IPS-11a (cell line): Measurements from ENCODE around the gene DUSP15.
"Not testable (repeated sequence)": the region's sequence is repeated elsewhere in the genome, so short reads cannot be mapped to it uniquely, and the experiment has no call there.

Source experiments
- H3K4me3 ChIP-seq: one replicate; pipeline ENCODE4 v1.5.1; 2013; ENCODE audit warnings: low read depth, low read length, control low read depth

DUSP15 gene

DNA sequence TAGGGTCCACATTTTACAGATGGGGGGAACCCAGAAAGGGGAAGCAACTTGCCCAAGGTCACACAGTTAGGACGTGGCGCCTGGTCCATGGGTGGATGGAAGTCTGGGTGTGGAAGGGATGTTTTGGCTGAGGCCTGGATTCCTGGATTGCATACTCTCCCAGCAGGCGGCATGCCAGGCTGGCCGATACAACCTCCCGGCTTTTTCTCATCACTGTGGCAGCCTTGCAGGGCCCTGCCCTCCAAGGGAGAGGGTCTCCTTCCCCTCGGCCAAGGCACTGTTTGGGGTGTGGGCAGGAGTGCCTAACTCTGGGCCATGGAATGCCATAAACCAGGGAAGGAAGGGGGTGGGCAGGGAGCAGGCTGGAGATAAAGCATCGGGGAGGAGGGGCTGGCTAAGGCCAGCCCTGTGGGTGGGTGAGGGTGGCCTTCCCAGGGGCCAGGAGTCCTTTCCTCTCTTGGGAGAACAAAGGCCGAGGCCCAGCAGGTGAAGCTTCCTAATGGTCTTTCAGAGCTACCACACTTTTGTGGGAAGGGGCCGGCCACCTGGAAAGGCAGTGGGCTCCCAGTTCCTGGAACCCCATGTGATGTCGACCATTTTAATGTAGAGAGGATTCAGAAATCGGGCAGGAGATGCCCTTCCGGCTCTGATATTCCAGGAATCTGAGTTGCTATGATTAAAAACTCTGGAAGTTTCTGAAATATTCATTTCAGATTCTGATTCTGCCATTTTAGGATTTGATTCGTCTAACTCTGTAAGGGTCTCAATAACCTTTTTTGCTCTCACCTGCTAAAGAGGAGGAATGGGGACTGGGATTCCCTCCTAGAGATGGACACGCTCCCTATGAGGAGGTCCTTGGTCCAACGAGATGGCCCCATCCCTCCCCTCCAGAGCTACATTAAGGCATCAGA is 29.2 kb downstream of the DUSP15 start:
- no peak overlapping the region for H3K4me3 ChIP-seq

DNA sequence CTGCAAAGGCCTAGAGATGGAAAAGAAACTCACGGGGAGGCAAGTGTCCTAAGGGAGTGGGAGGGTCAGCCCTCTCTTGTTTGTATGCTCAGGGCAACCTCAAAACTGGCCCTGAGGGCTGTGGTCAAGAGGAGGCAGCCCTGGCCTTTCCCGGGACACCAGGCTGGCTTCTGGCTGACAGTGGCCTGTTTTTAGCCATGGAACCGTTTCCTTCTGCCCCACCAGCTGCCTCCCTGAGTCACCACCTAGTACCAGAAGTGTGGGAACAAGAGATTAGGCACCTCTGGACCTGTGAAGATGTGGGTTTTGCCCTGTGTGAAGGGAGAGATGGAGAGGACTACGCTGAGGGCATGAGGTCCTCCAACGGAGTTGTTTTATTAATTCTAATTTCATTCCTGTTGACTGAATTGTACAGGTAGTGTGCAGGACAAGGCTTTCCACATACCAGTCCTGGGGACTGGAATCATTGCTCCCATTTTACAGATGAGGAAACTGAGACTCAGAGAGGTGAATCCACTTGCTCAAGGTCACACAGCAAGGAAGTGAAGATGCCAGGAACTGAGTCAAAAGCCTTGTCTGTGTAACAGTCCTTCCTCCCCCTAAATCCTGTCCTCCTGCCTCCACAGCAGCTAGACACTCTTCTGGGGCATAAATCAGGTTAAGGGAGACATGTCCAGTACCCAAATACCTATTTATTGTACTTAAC is 30.4 kb downstream of the DUSP15 start:
- no peak overlapping the region for H3K4me3 ChIP-seq

DNA sequence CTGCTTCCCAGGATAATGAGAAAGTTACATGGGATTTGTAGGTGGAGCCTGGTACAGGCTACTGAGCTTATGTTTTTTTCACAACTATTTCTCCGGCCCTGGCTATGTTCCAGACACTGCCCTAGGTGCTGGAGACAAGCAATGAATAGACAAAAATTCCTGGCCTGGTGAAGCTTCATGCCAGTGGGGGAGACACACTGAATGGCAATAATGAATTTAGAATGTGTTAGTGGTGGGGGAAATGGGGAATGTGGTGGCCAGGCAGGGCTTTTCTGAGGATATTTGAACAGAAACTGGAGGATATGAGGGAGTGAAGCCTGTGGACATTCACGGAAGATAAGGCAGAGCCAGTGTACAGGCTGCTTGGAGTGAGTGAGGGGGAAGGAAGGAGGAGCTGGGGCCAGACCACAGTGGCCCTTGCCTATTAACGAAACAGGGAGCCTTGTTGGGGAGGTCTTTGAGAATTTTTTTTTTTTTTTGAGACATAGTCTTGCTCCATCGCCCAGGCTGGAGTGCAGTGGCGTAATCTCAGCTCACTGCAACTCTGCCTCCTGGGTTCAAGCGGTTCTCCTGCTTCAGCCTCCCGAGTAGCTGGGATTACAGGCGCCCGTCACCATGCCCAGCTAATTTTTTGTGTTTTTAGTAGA is 31.6 kb downstream of the DUSP15 start:
- H3K4me3 ChIP-seq = no peak overlapping the region

DNA sequence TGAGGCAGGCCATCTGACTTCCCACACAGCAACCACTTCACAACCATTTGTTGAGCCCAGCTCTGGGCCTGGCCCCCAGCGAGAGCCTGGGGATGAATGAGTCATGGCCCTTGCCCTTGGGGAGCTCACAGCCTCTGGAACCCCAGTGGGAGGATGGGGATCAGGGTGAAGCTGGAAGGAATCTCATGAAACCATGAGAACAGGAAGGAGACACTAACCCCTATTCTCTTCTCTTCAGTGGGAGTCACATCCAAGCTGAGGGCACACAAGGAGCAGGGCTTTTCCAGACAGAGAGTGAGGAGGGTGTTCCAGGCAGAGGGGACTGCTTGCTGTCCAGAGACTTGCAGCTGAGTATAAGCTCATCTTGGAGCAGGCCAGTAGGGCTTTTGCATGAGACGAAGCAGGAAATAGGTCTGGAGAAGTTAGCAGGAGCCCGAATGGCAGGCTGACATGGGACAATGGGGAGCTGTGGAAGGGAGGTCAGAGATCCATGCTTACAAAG is 32.4 kb downstream of the DUSP15 start:
- H3K4me3 ChIP-seq = no peak overlapping the region

DNA sequence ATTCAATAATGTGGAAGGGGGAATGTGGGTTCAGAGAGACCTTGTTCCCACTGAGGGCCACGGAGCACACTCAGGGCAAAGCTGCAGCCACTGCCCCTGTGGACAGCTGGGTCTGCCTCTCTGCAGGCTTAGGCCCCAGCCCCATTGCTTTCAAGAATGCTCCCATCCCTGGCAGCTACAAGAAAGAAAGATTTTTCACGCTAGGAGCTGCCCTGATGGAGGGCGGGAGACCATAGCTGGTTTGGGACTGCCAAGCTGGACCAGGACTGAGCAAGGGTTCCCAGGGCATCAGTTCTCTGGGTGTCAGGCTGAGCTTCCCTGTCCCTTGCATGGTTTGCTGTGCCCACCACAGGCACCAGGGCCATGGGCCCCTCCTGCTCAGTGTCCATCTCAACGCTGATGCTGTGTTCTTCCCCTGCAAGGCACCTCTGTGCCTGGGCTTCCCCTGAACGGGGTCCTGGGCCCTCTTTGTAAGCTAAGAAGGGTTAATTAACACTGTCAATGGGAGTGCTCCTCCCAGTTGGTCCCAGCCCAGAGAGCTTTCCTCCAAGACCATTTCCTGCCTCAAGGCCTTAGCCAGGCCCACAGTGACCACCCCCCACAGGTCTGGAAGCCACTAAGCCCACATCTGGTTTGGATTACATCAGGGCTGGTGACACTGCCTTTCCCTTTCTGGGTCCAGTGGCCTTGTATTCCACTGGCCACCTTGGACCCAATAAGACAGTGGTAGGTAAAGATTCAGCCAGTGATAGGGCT is 33.3 kb downstream of the DUSP15 start:
- H3K4me3 ChIP-seq = no peak overlapping the region

- H3K4me3 ChIP-seq = no peak overlapping the region
These were observed 34.1 kb downstream of the DUSP15 start for GRCh38 chr20:31835977-31836852.

GRCh38 chr20:31835554-31835953 is 34.8 kb downstream of the DUSP15 start:
- no peak overlapping the region for H3K4me3 ChIP-seq

DNA sequence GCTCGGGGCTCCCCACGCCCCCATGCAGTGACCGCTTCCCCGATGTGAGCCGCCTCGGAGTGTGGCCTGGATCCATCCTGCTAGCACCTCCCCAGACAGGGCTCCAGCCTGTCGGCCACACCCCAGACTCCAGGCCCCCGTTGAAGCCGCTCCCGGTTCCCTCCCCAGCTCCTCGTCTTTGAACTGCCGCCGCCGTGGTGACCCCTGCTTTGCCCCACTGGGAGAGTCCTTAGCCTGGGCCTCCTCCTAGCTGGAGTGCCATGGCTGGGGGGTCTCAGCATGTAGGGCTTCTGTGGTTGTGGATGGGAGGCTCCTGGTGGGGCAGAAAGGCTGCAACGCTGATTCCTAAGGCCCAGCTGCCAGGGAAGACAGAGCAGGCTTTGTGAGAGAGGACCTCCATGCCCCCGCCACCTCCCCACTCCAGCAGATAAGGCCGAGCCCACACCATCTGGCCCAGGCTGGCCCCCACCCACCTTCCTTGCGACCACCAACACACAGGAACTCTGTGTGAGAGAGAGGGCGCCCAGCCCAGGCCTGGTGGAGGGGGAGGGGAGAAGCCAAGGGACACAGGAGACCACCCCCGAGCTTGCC is 36.3 kb downstream of the DUSP15 start:
- H3K4me3 ChIP-seq = no peak overlapping the region

- H3K4me3 ChIP-seq = no peak overlapping the region
These were observed 37.0 kb downstream of the DUSP15 start for GRCh38 chr20:31833130-31833930.

DNA sequence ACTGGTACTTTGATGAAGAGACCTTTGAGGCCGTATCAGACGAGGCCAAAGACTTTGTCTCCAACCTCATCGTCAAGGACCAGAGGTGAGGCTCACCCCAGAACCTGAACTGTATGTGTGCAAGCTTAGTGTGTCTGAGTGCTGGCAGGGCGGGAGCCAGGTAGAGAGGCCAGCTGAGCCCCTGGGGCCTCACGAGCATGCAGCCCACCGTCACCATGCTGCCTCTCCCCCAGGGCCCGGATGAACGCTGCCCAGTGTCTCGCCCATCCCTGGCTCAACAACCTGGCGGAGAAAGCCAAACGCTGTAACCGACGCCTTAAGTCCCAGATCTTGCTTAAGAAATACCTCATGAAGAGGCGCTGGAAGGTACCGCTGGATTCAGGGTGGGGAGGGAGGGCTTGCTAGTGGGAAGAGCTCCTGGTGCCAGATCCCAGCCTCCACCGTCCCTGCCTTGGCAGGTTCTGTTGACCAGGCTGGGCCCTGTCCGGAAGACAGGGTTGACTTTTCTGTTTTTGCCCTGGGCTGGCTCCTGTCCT is 38.5 kb downstream of the DUSP15 start:
- no peak overlapping the region for H3K4me3 ChIP-seq

GRCh38 chr20:31831211-31831610 is 39.1 kb downstream of the DUSP15 start:
- H3K4me3 ChIP-seq = no peak overlapping the region

DNA sequence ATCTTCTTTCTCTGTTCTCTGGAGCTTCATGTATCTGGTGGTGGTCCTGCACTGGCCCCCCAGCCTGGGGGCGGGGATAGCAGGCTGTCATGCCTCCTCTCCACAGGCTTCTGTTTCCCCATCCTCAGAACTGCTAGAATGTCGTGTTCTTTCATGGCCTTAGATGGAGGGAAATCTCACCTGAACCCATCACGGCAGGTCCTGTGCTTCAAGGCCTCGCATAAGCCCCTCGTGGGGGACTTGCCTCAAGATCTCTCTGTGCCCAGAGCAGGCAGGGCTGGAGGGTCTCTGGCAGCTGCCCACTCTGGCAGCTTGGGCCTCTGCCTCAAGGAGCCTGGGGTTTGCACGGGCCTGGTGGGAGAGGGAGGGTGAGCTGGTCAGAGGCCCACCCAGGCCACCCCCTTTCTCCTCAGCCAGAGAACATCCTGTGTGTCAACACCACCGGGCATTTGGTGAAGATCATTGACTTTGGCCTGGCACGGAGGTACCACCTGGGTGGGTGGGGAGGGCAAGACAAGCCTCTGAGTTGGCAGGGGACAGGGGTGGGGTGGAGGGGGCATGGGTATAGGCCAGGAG is 39.8 kb downstream of the DUSP15 start:
- no peak overlapping the region for H3K4me3 ChIP-seq

- no peak overlapping the region for H3K4me3 ChIP-seq
These were observed 40.6 kb downstream of the DUSP15 start for GRCh38 chr20:31829731-31830130.

DNA sequence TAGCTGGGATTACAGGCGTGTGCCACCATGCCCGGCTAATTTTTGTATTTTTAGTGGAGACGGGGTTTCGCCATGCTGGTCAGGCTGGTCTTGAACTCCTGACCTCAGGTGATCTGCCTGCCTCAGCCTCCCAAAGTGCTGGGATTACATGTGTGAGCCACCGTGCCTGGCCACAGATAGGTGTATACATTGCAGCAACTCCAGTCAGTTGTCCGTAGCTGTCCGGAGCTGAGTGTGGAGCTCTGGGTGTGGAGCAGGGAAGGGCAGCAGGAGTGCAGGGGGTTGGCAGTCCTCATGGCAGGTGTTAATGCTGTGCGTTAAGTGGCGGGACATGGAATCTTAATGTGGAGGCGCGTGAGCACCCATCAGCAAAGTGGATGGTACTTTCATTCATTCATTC is 42.3 kb downstream of the DUSP15 start:
- H3K4me3 ChIP-seq = not testable (repeated sequence)

DNA sequence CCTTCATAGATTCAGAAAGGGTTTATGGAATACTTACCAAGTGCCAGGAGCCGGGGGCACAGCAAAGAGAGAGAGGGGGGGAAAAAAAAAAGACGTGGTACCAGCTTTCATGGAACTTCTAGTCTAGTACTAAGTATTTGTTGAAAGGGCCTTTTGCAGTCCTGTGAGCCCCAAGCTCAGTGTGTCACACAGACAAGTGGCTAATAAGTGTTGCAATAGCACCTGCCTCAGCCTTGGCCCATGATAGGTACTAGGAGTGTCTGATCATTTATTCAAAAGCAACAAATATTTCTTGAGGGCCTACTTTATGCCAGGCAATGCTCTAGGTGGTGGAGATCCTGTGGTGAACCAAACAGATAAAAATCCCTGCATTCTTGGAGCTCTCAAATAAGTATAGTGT is 43.3 kb downstream of the DUSP15 start:
- no peak overlapping the region for H3K4me3 ChIP-seq

DNA sequence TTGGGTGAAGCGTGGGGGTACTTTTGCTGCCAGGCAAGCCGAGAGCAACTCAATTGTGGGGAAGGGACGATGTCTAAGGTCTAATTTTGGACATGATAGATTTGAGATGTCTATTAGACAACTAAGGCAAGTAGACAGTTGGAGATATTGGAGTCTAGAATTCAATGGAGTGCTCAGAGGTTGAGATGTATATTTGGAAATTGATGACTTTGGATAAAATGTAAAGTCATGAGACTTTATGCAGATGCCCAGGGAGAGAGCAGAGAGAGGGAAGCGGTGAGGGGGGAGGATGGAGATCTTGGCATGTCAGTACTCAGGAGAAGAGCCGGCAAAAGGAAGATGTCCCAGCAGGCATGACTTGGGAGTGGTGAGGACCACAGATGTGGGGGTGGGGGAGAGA is 44.3 kb downstream of the DUSP15 start:
- H3K4me3 ChIP-seq = no peak overlapping the region

DNA sequence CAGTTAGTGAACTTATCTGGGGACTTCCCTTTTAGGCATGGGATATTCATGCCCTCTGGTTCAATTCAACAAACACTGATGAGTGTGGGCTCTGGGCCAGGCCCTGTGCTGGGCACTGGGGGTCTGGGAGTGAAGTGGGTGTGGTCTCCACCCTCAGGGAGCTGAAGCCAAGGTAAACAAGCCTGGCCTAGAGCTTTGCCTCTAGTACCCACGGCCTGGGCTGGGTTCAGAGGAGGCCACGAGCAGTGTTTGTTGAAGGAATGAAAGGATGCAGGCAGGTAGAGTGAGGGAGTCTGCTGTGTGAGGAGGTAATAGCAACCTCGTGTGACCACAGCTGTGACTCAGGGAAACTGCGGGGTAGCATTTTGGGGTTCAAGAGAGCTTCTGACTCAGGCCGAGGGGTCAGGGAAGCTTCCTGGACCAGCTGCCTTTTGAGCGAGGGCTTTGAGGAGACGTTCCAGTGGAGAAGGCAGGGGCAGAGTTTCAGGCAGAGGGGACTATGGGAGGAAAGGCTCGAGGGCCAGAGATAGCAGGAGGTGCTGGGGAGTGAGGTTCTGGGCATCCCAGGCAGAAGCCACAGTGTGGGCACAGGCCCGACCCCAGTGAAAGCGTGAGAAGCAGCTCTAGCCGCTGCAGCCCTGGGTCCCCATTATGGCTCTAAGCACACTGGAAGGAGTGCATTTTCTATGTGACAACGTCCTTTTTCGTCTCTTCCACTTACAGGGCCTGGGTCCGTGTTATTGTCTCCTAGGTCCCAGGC is 45.6 kb downstream of the DUSP15 start:
- no peak overlapping the region for H3K4me3 ChIP-seq
